GM18520 (cell line): ENCODE data around the gene JADE3.

ENCODE experiments used
- ATAC-seq: cut with Tn5 transposase; IDR thresholded peaks from one replicate; pipeline ENCODE4 v1.9.1; 2021; ENCODE audit not compliant: unreplicated experiment

JADE3 gene

GRCh38 chrX:47101206-47101605 is 189.0 kb downstream of the JADE3 start:
- ATAC-seq = no peak
